Activated gamma-delta T cell treated with Interleukin-2 at 50 U/mL for 16 hours (primary cell): ENCODE data around the gene CXXC5.

Source experiments
- DNase-seq: peaks from one replicate; pipeline ENCODE4 v3.0.0-alpha.2; 2020

CXXC5 gene

GRCh38 chr5:139638736-139639618 is 9.2 kb upstream of the CXXC5 start:
- DNase-seq = no peak

- no peak for DNase-seq
Measured at GRCh38 chr5:139639619-139640380, 8.3 kb upstream of the CXXC5 start.

GRCh38 chr5:139640421-139641115 is 7.6 kb upstream of the CXXC5 start:
- no peak for DNase-seq

- no peak for DNase-seq
Measured at GRCh38 chr5:139641116-139642080, 6.8 kb upstream of the CXXC5 start.

GRCh38 chr5:139642213-139642612 is 5.9 kb upstream of the CXXC5 start:
- DNase-seq = no peak

GRCh38 chr5:139642891-139643871 is 5.0 kb upstream of the CXXC5 start:
- DNase-seq = no peak

GRCh38 chr5:139644001-139644456 is 4.1 kb upstream of the CXXC5 start:
- no peak for DNase-seq

- DNase-seq = no peak
Measured at GRCh38 chr5:139644646-139645429, 3.3 kb upstream of the CXXC5 start.

- no peak for DNase-seq
Measured at GRCh38 chr5:139645430-139645871, 2.7 kb upstream of the CXXC5 start.

- DNase-seq = no peak
Measured at GRCh38 chr5:139646111-139646510, 2.0 kb upstream of the CXXC5 start.

- no peak for DNase-seq
Measured at GRCh38 chr5:139646912-139647505, 1.1 kb upstream of the CXXC5 start.

GRCh38 chr5:139647506-139648204 is 494 bp upstream of the CXXC5 start:
- DNase-seq = no peak

- no peak for DNase-seq
Measured at GRCh38 chr5:139649082-139649991, 1.2 kb downstream of the CXXC5 start.

GRCh38 chr5:139650031-139650688 is 2.0 kb downstream of the CXXC5 start:
- no peak for DNase-seq

GRCh38 chr5:139650689-139651042 is 2.5 kb downstream of the CXXC5 start:
- no peak for DNase-seq

GRCh38 chr5:139651043-139651834 is 3.1 kb downstream of the CXXC5 start:
- no peak for DNase-seq
